Heart left ventricle (tissue), 13 donors: Measurements from ENCODE around the gene SH3RF3.

Experiments
- POLR2A ChIP-seq, 2 donors: fragments of 450-650 bp; IDR thresholded peaks; one replicate each; pipeline ENCODE4 v1.6.1; 2017; ENCODE audit warnings: antibody characterized with exemption in 2 of 2, mild to moderate bottlenecking in 2 of 2, moderate library complexity in 2 of 2
- TF ChIP-seq, protein P1 (sequence below), 12 donors: fragments of 200-600 bp; sonication (generic) in 4 of 12; IDR thresholded peaks; one replicate each; pipeline versions ENCODE4 v1.5.0 to v1.8.0; 2018 to 2022; ENCODE audit warnings: antibody characterized with exemption in 12 of 12, mild to moderate bottlenecking in 5 of 12
- donor health status: ischemic (EF 13 %, LVEDD 7.1; RV severe dilation, severe dysfunction).
- donor health status: DM: no; HTN: yes; CAD: no.
- donor health status: DM: no; HTN: no; CAD: no.
- donor health status: ischemic (EF 25% LVEDD 6.9; RV normal size, moderate dysfunction).
- donor health status: ischemic (EF 25% LVEDD 5.7; RV mildly dilated, moderate dysfunction).
- donor health status: ischemic (EF 35%, LVEDD 5.7; RV mildly dilated, moderate dysfunction).
- donor health status: nonischemic (EF 11% LVEDD 7.7; RV severe dilation, severe dysfunction).
- donor health status: DM: yes; HTN: yes; CAD: no.
- donor health status: PGD.
- donor health status: ischemic (EF 29% LVEDD 5.4; RV normal size, mild dysfunction).
- donor health status: nonischemic (EF 23%, LVEDD 6.1; RV moderate dilation, normal function).

DNA sequence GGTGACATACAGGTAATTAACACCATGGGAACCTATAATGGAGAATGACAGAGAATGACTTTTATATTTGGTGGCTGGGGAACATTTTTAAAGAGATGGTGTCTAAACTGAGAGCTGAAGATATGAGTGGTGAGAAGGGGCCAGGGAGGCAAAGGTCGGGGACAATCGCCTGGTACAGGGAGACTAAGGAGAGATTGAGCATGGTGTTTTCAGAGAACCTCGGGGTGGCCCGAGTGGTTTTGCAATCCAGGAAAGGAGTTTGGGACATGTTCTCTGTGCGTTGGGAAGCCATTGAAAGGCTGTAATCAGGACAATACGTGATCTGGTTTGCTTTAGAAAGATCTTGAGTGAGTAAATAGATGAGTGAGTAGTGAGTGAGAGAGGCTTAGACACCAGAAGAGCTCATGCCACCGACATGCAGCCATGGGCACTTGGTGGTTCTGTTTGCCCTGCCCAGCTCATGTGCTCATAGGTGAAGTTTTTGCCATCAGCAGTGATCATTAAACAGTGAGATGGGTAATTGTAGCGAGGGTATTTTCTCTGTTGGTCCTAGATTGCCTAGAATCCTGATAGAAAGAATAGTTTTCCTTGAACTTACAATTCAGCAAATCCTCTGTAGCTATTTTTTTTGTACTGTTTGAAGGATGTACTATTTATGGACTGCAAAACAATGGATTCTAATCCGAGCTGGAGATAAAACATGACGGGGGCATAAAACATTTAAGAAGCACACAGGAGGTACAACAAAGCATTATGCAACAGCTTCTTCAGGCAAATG is 114.7 kb downstream of the SH3RF3 start:
- TF ChIP-seq POLR2A (IDR thresholded peaks at IDR 0.05): no peak
- TF ChIP-seq, protein P1, sequence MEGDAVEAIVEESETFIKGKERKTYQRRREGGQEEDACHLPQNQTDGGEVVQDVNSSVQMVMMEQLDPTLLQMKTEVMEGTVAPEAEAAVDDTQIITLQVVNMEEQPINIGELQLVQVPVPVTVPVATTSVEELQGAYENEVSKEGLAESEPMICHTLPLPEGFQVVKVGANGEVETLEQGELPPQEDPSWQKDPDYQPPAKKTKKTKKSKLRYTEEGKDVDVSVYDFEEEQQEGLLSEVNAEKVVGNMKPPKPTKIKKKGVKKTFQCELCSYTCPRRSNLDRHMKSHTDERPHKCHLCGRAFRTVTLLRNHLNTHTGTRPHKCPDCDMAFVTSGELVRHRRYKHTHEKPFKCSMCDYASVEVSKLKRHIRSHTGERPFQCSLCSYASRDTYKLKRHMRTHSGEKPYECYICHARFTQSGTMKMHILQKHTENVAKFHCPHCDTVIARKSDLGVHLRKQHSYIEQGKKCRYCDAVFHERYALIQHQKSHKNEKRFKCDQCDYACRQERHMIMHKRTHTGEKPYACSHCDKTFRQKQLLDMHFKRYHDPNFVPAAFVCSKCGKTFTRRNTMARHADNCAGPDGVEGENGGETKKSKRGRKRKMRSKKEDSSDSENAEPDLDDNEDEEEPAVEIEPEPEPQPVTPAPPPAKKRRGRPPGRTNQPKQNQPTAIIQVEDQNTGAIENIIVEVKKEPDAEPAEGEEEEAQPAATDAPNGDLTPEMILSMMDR (IDR thresholded peaks at IDR 0.05): no peak
